IPS DF 6.9 (cell line): ENCODE data around the gene DGLUCY.
"Not testable (repeated sequence)": the region's sequence is repeated elsewhere in the genome, so short reads cannot be mapped to it uniquely, and the experiment has no call there.

ENCODE experiments used
- DNase-seq: peaks from one replicate; pipeline ENCODE4 v3.0.0-alpha.2; 2013; ENCODE audit warnings: low read depth, low spot score
- H3K27ac ChIP-seq: one replicate; pipeline ENCODE4 v1.5.1; 2013; ENCODE audit warnings: low read length, control low read depth
- H3K27me3 ChIP-seq: 2 replicates; pipeline ENCODE4 v1.6.1; 2013; ENCODE audit warnings: mild to moderate bottlenecking, low read length; ENCODE audit not compliant: control insufficient read depth, insufficient read depth
- H3K36me3 ChIP-seq: 2 replicates; pipeline ENCODE4 v1.6.1; 2013; ENCODE audit warnings: low read length; ENCODE audit not compliant: control insufficient read depth, insufficient read depth
- H3K4me1 ChIP-seq: 2 replicates; pipeline ENCODE4 v1.6.1; 2013; ENCODE audit warnings: low read length; ENCODE audit not compliant: control insufficient read depth, insufficient read depth
- H3K4me3 ChIP-seq: 2 replicates; pipeline ENCODE4 v1.5.1; 2013; ENCODE audit warnings: mild to moderate bottlenecking, low read length
- H3K9me3 ChIP-seq: 2 replicates; pipeline ENCODE4 v1.6.1; 2013; ENCODE audit warnings: low read length, inconsistent platforms; ENCODE audit not compliant: control insufficient read depth, insufficient read depth
- WGBS: extraction: QIAGEN DNeasy Blood & Tissue Kit; methylation state at CpG from one replicate; pipeline ENCODE4 v1.1.7; 2013; ENCODE audit warnings: mixed read lengths, missing lambda C conversion rate; ENCODE audit not compliant: insufficient read length, insufficient coverage; 5-methylcytosine and 5-hydroxymethylcytosine counted together

Gene DGLUCY

GRCh38 chr14:91264151-91265150 lies 150.6 kb downstream of the DGLUCY start:
- no peaks in the 10 kb centered on the region for H3K36me3 ChIP-seq
- no CpG with 5 or more reads among the region's 69 CpGs for WGBS
- H3K9me3 ChIP-seq = no peaks in the 10 kb centered on the region
- no peak overlapping the region for H3K27ac ChIP-seq
- no peak for DNase-seq
- no peaks in the 10 kb centered on the region for H3K4me1 ChIP-seq
- peaks cover 11% of the 10 kb centered on the region; the same call in 1 of the 2 replicates for H3K27me3 ChIP-seq
- peak overlapping the region; percentile 43; the same call in 1 of the 2 replicates for H3K4me3 ChIP-seq

GRCh38 chr14:91265404-91265803 lies 151.5 kb downstream of the DGLUCY start:
- H3K27ac ChIP-seq = no peak overlapping the region
- no peak for DNase-seq
- no CpG with 5 or more reads among the region's 7 CpGs for WGBS
- H3K36me3 ChIP-seq = no peaks in the 10 kb centered on the region
- H3K9me3 ChIP-seq = no peaks in the 10 kb centered on the region
- H3K4me3 ChIP-seq = no peak overlapping the region
- peaks cover 11% of the 10 kb centered on the region; the same call in 1 of the 2 replicates for H3K27me3 ChIP-seq
- H3K4me1 ChIP-seq = no peaks in the 10 kb centered on the region

DNA sequence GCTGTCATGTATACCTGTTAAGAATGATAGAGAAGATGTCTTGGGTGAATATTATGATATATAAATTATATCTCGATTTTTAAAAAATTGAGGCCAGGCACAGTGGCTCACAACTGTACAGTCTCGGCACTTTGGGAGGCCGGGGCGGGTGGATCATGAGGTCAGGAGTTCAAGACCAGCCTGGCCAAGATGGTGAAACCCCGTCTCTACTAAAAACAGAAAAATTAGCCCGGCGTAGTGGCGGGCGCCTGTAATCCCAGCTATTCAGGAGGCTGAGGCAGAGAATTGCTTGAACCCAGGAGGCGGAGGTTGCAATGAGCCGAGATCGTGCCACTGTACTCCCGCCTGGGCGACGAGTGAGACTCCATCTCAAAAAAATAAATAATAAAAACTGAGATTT lies 152.4 kb downstream of the DGLUCY start:
- H3K4me1 ChIP-seq, H3K36me3 ChIP-seq, H3K9me3 ChIP-seq, H3K27ac ChIP-seq, H3K4me3 ChIP-seq, DNase-seq: not testable (repeated sequence)
- no CpG with 5 or more reads among the region's 15 CpGs for WGBS
- H3K27me3 ChIP-seq = peaks cover 11% of the 10 kb centered on the region; the same call in 1 of the 2 replicates

- Histone ChIP-seq H3K9me3 (no peaks in the 10 kb centered on the region), H3K36me3 (peaks cover 5% of the 10 kb centered on the region), H3K27me3 (peaks cover 11% of the 10 kb centered on the region; the same call in 1 of the 2 replicates), H3K27ac (no peak overlapping the region), H3K4me3 (no peak overlapping the region), H3K4me1 (no peaks in the 10 kb centered on the region)
- DNase-seq = no peak
- WGBS = no CpG with 5 or more reads among the region's 7 CpGs
Observed at GRCh38 chr14:91267965-91268437, 154.1 kb downstream of the DGLUCY start.

GRCh38 chr14:91269076-91269991 lies 155.5 kb downstream of the DGLUCY start:
- WGBS = no CpG with 5 or more reads among the region's 24 CpGs
- Histone ChIP-seq H3K4me3 (no peak overlapping the region), H3K9me3 (no peaks in the 10 kb centered on the region), H3K4me1 (no peaks in the 10 kb centered on the region), H3K27me3 (0 out of 2 replicates have a peak, but pooled peaks cover 6% of the 10 kb centered on the region), H3K36me3 (peaks cover 9% of the 10 kb centered on the region), H3K27ac (no peak overlapping the region)
- DNase-seq = no peak

DNA sequence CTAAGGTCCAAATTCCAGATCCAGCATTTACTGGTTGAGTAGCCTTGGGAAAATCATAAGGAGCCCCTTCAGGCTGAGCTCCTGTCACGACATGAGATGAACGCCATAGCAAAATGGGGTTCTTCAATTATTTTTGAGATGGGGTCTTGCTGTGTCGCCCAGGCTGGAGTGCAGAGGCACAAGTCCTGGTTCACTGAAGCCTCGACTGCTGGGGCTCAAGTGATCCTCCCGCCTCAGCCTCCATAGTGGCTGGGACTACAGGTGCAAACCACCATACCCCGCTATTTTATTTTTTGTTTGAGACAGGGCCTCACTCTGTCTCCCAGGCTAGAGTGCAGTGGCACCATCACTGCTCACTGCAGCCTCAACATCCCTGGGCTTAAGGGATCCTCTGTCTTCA lies 156.3 kb downstream of the DGLUCY start:
- H3K4me3 ChIP-seq = no peak overlapping the region
- no peak overlapping the region for H3K27ac ChIP-seq
- H3K36me3 ChIP-seq = peaks cover 13% of the 10 kb centered on the region
- WGBS = no CpG with 5 or more reads among the region's 6 CpGs
- no peaks in the 10 kb centered on the region for H3K9me3 ChIP-seq
- DNase-seq = no peak
- H3K27me3 ChIP-seq = 0 out of 2 replicates have a peak, but pooled peaks cover 2% of the 10 kb centered on the region
- H3K4me1 ChIP-seq = no peaks in the 10 kb centered on the region

DNA sequence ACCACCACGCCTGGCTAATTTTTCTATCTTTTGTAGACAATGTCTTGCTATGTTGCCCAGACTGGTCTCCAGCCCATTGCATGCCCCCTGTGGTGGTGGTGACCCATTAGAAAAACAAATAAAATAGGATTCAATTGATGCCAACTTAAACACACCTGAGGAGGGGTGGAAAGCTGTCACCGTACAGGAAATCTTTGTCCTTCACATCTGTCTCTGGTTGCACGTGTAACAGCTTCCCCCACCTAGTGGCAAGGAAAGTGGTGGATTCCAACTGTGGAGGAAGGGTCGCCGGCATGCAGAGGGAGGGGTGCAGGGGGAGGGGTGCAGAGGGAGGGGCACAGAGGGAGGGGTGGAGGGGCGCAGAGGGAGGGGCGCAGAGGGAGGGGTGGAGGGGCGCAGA lies 156.7 kb downstream of the DGLUCY start:
- WGBS = no CpG with 5 or more reads among the region's 8 CpGs
- no peak for DNase-seq
- H3K27me3 ChIP-seq = no peaks in the 10 kb centered on the region
- no peak overlapping the region for H3K27ac ChIP-seq
- H3K4me1 ChIP-seq = no peaks in the 10 kb centered on the region
- peaks cover 13% of the 10 kb centered on the region for H3K36me3 ChIP-seq
- H3K9me3 ChIP-seq = no peaks in the 10 kb centered on the region
- H3K4me3 ChIP-seq = no peak overlapping the region

GRCh38 chr14:91271639-91272038 lies 157.8 kb downstream of the DGLUCY start:
- DNase-seq = no peak
- no peaks in the 10 kb centered on the region for H3K27me3 ChIP-seq

GRCh38 chr14:91272341-91273272 lies 158.7 kb downstream of the DGLUCY start:
- no peak for DNase-seq
- H3K36me3 ChIP-seq = peaks cover 16% of the 10 kb centered on the region
- WGBS = no CpG with 5 or more reads among the region's 43 CpGs
- H3K4me1 ChIP-seq = no peaks in the 10 kb centered on the region
- H3K4me3 ChIP-seq = no peak overlapping the region
- no peaks in the 10 kb centered on the region for H3K27me3 ChIP-seq
- H3K27ac ChIP-seq = no peak overlapping the region
- no peaks in the 10 kb centered on the region for H3K9me3 ChIP-seq

More at GRCh38 chr14:91271639-91272038, 157.8 kb downstream of the DGLUCY start:
- Histone ChIP-seq H3K36me3 (peaks cover 13% of the 10 kb centered on the region), H3K4me1 (no peaks in the 10 kb centered on the region), H3K27ac (no peak overlapping the region), H3K9me3 (no peaks in the 10 kb centered on the region), H3K4me3 (no peak overlapping the region)
- WGBS = no CpG with 5 or more reads among the region's 9 CpGs
